GM12864 (cell line): ENCODE results near the gene RINL.
A peak's percentile ranks its signal among the peaks of the same experiment; 100 is the strongest.

Experiments used
- DNase-seq: peaks from one replicate; pipeline ENCODE4 v3.0.0-alpha.2; 2011; ENCODE audit warnings: low read depth
- H3K4me3 ChIP-seq: 2 replicates; pipeline ENCODE4 v1.5.1; 2011; ENCODE audit warnings: mild to moderate bottlenecking, low read depth, low read length, control low read depth
- CTCF ChIP-seq: IDR thresholded peaks from 2 replicates; pipeline ENCODE4 v1.5.1; 2011; ENCODE audit warnings: low read depth, mild to moderate bottlenecking, moderate library complexity, low read length, control low read depth, inconsistent platforms; ENCODE audit errors: missing control alignments

RINL gene

DNA sequence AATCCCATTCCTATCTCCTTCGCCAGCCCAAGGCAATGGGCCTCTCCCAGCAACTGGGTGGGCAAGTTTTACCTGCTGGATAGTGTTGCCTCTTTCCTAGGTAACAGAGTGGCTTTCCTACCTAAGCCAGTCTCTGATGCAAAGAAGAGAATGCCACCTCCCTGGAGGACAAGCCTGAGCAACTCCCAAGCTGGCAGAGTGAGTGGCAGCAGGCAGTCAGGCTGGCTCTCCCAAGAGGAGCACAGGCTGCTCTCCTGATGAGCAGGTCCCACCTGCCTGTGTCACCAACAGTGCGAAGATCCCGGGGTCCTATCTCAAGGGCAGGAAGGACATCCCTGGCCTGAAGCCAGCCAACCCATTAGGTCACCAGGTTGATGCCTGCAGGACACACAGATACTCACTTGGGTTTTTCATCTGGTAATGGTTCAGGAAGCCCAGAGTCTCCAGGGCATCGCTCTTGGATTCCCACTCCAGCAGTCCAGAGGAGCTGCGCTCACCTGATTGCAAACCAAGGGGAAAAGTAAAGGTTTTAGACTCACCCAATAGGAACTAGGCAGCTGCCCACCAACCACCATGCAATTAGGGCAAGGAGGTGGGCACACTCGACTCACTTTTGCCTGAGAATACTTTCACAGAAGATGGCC is 41.0 kb downstream of the RINL start:
- no peak for TF ChIP-seq CTCF
- no peak for DNase-seq
- H3K4me3 ChIP-seq: no peak overlapping the region

GRCh38 chr19:38836159-38836982 is 41.7 kb downstream of the RINL start:
- DNase-seq: no peak
- TF ChIP-seq CTCF: no peak
- H3K4me3 ChIP-seq: no peak overlapping the region

- DNase-seq: no peak
- TF ChIP-seq CTCF: no peak
- no peak overlapping the region for H3K4me3 ChIP-seq
Measured at GRCh38 chr19:38834590-38834989, 43.5 kb downstream of the RINL start.

GRCh38 chr19:38834104-38834490 is 44.0 kb downstream of the RINL start:
- TF ChIP-seq CTCF: no peak
- no peak overlapping the region for H3K4me3 ChIP-seq
- DNase-seq: no peak

GRCh38 chr19:38833092-38833425 is 45.0 kb downstream of the RINL start:
- no peak for DNase-seq
- H3K4me3 ChIP-seq: no peak overlapping the region
- no peak for TF ChIP-seq CTCF

DNA sequence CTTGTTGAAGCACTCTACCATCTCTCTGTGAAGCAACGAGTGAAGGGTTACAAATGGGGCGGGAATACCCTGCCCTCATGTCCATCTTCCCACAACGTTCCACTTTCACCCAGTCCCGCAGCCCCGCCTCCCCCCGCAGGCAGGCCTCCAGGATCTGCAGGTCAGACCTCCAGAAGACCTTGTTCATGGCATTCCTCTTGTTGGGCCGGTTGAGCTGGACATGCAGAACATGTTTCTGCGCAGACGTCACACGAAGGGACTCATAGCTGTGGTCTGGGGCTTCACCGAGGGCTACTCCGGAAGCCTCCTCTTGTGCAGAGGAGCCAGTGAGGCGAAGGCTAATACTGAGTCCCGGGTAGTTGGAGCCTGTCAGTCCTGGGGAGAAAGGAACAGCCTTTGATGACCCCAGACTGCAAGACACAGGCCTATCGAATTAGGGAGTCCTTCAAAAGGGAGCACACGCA is 46.9 kb downstream of the RINL start:
- H3K4me3 ChIP-seq: peak overlapping the region; percentile 83
- DNase-seq: no peak
- no peak for TF ChIP-seq CTCF
